ENCODE results near the gene NPHP1. TPM values are rescaled to one million over a fixed set of nuclear protein-coding genes. Genes with fewer than 3 reads are reported as not detected.

NPHP1 gene
- total and polyA plus RNA-seq, 2 of the 4 experiments (the other 2 are of a cell fraction): 1.8 to 2.5 TPM

- H2AFZ ChIP-seq (replicated peaks; ENCODE audit: low read length, poor library complexity): no peak overlapping the region
- ChIA-PET POLR2A (ENCODE audit: unreplicated experiment) (no interaction called here), CTCF (no interaction called here)
- H3K4ac ChIP-seq (ENCODE audit: low read depth, low read length): no peak overlapping the region
- H4K20me1 ChIP-seq (ENCODE audit: insufficient read depth, low read length): no peaks in the 10 kb centered on the region
- dilution Hi-C loops (cut with HindIII; ENCODE audit: low sequenced_read_pairs, unreplicated experiment) (no loop called here), in situ Hi-C loops (cut with MboI; ENCODE audit: low sequenced_read_pairs) (no loop called here), intact Hi-C loops (cut with micrococcal nuclease) (no loop called here)
- H3K27ac ChIP-seq (ENCODE audit: insufficient read depth, low read length): no peak overlapping the region
- no peak overlapping the region for H2BK5ac ChIP-seq (ENCODE audit: low read depth, low read length, poor library complexity, severe bottlenecking)
- no peaks in the 10 kb centered on the region for H3K36me3 ChIP-seq (ENCODE audit: control insufficient read depth, insufficient read depth, low read length)
- no peaks in the 10 kb centered on the region for H3K4me1 ChIP-seq (ENCODE audit: control insufficient read depth, insufficient read depth, low read length)
- no peak overlapping the region for H4K5ac ChIP-seq (ENCODE audit: low read depth, low read length)
- H2BK20ac ChIP-seq (ENCODE audit: low read depth, low read length): no peak overlapping the region
- no peak overlapping the region for H2BK15ac ChIP-seq (ENCODE audit: low read depth, low read length)
- H3K79me1 ChIP-seq (ENCODE audit: low read depth in 1 of 2, low read length in 2 of 2): no peaks in the 10 kb centered on the region
- no peak for ATAC-seq (ENCODE audit: low read depth)
- H3K18ac ChIP-seq (ENCODE audit: low read depth, low read length): no peak overlapping the region
- H3K4me2 ChIP-seq (ENCODE audit: low read depth, low read length): no peak overlapping the region
- no peak for TF ChIP-seq ELK1 (IDR thresholded peaks at IDR 0.05; ENCODE audit: borderline replicate concordance, low read depth, low read length)
- no peak for TF ChIP-seq NFE2L2 (IDR thresholded peaks at IDR 0.05; ENCODE audit: low read depth, low read length)
- no peak for TF ChIP-seq MAZ (IDR thresholded peaks at IDR 0.05; ENCODE audit: borderline replicate concordance, low read depth, low read length)
- TF ChIP-seq MAFK (IDR thresholded peaks at IDR 0.05; ENCODE audit: low read depth, low read length): no peak
- no peak for TF ChIP-seq RAD21 (IDR thresholded peaks at IDR 0.05; ENCODE audit: low read length)
- TF ChIP-seq MXI1 (IDR thresholded peaks at IDR 0.05; ENCODE audit: borderline replicate concordance, low read depth, low read length): no peak
- no peak for TF ChIP-seq RFX5 (IDR thresholded peaks at IDR 0.05; ENCODE audit: low read depth, low read length)
- TF ChIP-seq BHLHE40 (IDR thresholded peaks at IDR 0.05; ENCODE audit: low read depth, low read length): no peak
- no peak for TF ChIP-seq POLR2A (IDR thresholded peaks at IDR 0.05; ENCODE audit: low read depth, low read length)
- no peak for TF ChIP-seq FOS (IDR thresholded peaks at IDR 0.05; ENCODE audit: low read depth, low read length)
- no peak for TF ChIP-seq SMC3 (IDR thresholded peaks at IDR 0.05; ENCODE audit: low read depth, low read length)
- no peak for TF ChIP-seq CHD1 (IDR thresholded peaks at IDR 0.05; ENCODE audit: low read depth, low read length)
- TF ChIP-seq CTCF (conservative IDR thresholded peaks at IDR 0.05; ENCODE audit: low read depth, low read length): no peak
- BruUV-seq (replicated peaks): no TSS peak
- no peak for DNase-seq
- no peak overlapping the region for H2AK9ac ChIP-seq (replicated peaks; ENCODE audit: low read depth, low read length, poor library complexity)
- no peak overlapping the region for H3K23ac ChIP-seq (ENCODE audit: low read depth, low read length)
- no peaks in the 10 kb centered on the region for H3K9me3 ChIP-seq (ENCODE audit: control insufficient read depth, insufficient read depth, low read length)
- no peak overlapping the region for H3K14ac ChIP-seq (replicated peaks; ENCODE audit: low read depth, low read length)
- no peak overlapping the region for H3K9ac ChIP-seq (ENCODE audit: low read depth, low read length)
- no peak overlapping the region for H3K56ac ChIP-seq (ENCODE audit: extremely low read depth, insufficient read depth, low read length)
- no peaks in the 10 kb centered on the region for H3K9me1 ChIP-seq (ENCODE audit: insufficient read depth, low read length)
- no peak overlapping the region for H4K8ac ChIP-seq (ENCODE audit: low read depth in 2 of 2, low read length in 2 of 2)
- no peak overlapping the region for H4K91ac ChIP-seq (ENCODE audit: insufficient read depth, low read depth, low read length)
- no peak overlapping the region for H2AK5ac ChIP-seq (ENCODE audit: low read depth, low read length)
- H2BK120ac ChIP-seq (ENCODE audit: low read depth, low read length): no peak overlapping the region
- no peak overlapping the region for H3K4me3 ChIP-seq (ENCODE audit: insufficient read depth, low read depth, low read length)
- no peaks in the 10 kb centered on the region for H3K27me3 ChIP-seq (ENCODE audit: control insufficient read depth, insufficient read depth, low read length)
These were observed 70.8 kb downstream of the NPHP1 start for GRCh38 chr2:110134025-110134424.
